Right lobe of liver (tissue), 4 donors: ENCODE results near the gene ZNF341.

ENCODE experiments used
- CTCF ChIP-seq, 4 donors: fragments of 200-600 bp in 3 of 4; fragments of 450-650 bp in 1 of 4; IDR thresholded peaks; one replicate each; pipeline versions ENCODE4 v1.5.1 to v1.8.0; 2016 to 2022; ENCODE audit warnings: antibody characterized with exemption in 4 of 4, mild to moderate bottlenecking in 2 of 4
- POLR2A ChIP-seq: fragments of 450-650 bp; IDR thresholded peaks from one replicate; pipeline ENCODE4 v1.6.1; 2017; ENCODE audit warnings: antibody characterized with exemption, mild to moderate bottlenecking
- donor health status: DM: no; HTN: no; CAD: no.
- donor health status: DM: no; HTN: no; CAD: no.
- donor health status: DM: no; HTN: yes; CAD: no.

GRCh38 chr20:33725607-33726264, 6.1 kb upstream of the ZNF341 start:
- TF ChIP-seq CTCF (IDR thresholded peaks at IDR 0.05) (no peak), POLR2A (no peak)
